Suppressor macrophage (primary cell): Measurements from ENCODE around the gene MCRS1.
"Not testable (repeated sequence)": the region's sequence is repeated elsewhere in the genome, so short reads cannot be mapped to it uniquely, and the experiment has no call there.

Experiments used
- DNase-seq, 4 experiments: peaks; one replicate each; pipeline ENCODE4 v3.0.0-alpha.2; 2020 to 2022

The MCRS1 gene

DNA sequence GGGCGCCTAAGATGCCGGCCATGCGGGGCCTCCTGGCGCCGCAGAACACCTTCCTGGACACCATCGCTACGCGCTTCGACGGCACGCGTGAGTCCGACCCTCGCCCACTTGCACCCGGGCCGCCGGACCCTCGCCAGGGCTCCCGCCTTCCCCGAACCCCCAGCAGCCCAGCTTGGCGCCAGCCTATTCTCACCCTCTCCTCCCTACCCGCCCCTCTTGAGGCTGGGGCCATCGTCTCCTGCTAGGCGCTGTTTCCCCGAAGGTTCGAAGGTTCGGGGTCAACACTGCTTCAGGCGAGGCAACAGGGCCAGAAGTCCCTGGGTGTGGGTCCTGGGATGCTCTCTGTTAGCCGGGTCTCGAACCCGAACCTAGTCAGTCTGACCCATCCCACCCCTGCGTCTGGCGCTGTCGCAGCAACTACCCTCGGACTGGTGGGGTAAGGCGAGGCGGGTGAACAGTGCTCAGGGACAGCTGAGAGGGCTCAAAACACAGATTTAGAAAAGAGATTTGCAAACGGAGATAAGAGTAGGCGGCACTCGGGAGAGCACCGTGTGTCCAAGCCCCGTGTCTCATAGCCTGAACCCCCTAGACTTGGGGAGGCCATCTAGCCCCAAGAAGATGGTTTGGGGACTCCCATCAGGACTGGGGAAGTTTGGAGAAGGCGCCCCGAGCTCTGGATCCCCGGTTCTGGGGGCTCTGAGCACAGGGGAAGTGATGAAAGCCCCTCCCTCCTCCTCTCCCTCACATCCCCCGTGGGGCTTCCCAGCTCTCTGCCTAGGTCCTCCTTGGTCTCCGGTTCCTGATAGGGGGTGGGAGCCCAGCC lies 28.3 kb downstream of the MCRS1 start:
- no peak for DNase-seq

GRCh38 chr12:49538510-49539403 lies 29.2 kb downstream of the MCRS1 start, which contains the start of gene KCNH3:
KCNH3 (plus strand) TSS chr12:49539030; CDS start chr12:49539417, 387 bp downstream.
- peak; percentile 54 to 87 (median 77) for DNase-seq

DNA sequence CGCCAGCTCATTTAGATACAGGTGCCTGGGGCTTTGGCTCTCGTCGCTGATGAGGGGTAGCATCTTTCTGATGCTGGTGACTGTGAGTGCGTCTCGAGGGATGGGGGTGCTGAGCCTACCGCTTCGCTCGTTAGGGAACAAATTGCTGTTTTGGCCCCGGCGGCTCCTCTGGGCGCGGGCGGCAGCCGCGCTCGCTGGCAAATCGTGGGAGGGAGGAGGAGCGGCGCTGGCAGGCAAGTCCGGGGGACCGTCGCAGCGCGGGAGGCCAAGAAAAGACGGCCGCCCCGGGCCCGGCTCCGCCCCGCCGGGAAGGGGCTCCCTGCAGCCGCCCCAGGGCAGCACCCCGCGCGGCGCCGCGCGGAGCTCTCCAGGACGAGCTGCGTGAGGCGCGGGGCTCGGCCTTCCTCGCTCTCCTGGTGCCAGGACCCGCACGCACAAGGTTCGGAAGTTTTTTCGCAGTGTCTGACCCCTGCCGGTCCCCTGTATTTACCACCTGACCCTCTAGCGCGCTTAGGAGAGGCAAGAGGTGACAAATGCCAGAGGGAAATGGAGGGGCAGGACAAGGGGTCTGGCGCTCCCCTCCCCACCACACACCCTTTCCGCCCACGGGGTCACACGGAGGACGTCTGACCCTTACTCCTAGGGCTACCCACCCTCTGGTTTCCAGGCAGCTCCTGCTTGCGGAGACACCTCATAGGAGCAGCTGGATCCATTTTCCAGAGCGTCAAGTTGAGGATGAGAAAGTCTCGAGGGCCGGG lies 30.0 kb downstream of the MCRS1 start:
- peak; percentile 28 to 66 (median 45) for DNase-seq

DNA sequence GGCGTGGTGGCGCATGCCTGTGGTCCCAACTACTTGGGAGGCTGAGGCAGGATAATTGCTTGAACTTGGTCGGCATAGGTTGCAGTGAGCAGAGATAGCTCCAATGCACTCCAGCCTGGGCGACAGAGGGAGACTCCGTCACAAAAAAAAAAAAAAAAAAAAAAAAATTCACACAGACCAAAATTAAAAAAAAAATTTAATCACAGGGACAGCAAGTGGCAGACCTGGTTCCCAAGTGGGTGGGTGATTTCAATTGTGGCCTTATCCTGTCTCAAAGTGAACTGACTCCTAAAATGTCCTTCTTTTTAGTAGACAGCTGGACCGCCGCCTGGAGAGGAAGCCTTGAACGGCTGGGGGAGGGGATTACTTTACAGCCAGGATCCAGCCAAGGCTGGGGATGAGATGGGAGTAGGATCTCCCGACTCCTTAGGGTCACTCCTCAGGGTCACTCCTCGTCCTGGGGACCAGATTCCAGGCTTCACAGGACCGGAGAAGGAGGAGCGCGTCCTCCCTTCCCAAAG lies 30.7 kb downstream of the MCRS1 start:
- peak in 3 of 4 experiments; percentile 17 to 34 (median 26) for DNase-seq

DNA sequence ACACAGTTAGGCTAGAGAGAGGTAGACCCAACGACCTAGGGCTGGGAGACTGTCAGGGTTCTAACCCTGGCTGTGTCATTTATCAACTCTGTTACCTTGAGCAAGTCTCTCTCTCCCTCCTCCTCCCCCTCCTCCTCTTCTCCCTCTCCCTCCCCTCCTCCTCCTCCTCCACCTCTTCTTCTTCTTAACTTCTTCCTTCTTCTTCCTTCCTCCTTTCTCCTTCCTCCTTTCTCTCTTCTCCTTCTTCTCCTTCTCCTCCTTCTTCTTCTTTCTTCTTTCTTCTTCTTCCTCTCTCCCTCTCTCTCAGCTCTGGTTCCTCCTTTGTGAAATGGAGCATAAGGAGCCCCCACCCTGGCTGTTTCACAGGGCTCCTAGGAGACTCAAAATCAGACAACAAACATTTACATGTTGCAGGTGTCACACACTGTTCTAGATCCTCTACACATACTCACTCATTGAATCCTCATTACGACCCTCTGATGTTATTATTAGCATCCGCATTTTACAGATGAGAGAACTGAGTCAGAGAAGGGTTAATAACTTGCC lies 31.3 kb downstream of the MCRS1 start:
- DNase-seq, result peak in 3 of 4 experiments; percentile 21 to 36 (median 35)

GRCh38 chr12:49535921-49536525 lies 31.9 kb downstream of the MCRS1 start:
- DNase-seq, result no peak

DNA sequence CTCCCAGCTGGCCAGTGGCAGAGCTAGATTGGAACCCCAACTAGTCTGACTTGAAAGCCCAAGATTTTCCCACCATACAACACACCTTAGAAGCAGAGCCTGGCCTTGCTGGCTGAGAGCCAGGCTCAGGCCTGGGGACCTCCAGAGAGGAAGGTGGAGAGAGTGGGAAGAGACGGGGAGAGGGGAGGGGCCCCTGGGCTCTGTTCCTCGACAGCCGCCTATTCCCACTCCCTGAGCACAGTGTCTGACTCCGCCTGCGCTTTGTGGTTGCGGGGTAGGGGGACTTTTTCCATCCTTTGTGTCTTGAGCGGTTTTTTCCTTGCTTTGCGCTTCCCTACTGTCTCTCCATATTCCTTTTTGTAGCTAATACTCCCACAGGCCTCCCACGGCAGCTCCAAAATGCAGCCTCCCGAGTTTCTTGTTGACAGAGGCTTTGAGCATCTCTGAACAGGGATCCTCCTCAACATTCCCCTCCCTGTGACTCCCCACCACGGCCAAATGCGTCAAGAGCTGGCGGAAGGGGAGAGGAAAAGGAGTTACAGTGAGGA lies 33.1 kb downstream of the MCRS1 start:
- no peak for DNase-seq

DNA sequence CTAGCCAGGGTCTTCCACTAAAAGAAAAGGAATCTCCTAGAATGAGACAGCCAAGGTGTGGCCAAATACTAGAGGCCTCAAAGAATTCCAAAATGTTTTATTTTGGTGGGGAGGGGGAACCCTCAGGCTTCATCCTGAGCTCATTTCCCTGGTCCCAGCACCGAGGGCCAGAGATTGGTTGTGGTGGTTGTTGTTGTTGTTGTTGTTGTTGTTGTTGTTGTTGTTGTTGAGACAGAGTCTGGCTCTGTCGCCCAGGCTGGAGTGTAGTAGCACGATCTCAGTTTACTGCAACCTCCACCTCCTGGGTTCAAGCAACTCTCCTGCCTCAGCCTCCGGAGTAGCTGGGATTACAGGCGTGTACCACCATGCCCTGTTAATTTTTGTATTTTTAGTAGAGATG lies 33.8 kb downstream of the MCRS1 start:
- DNase-seq, result not testable (repeated sequence)

DNA sequence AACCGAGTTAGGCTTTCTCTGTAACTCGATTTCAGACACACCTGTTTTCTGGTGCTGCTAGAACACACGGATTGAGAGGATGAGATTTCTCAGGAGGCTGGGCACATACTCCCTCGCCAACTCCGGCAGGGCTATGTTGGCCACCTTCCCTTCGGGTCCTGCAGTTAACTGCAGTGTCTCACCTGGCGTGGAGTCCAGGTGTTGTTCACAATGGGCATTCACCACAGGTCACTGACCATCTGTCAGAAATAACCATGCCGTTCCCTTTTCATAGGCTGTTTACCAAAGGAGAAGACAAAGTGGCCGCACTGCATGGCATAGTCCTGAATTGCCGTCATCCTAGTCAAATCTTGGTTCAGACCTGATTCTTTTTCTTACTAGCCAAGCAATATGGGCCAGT lies 34.6 kb downstream of the MCRS1 start:
- DNase-seq, result no peak

DNA sequence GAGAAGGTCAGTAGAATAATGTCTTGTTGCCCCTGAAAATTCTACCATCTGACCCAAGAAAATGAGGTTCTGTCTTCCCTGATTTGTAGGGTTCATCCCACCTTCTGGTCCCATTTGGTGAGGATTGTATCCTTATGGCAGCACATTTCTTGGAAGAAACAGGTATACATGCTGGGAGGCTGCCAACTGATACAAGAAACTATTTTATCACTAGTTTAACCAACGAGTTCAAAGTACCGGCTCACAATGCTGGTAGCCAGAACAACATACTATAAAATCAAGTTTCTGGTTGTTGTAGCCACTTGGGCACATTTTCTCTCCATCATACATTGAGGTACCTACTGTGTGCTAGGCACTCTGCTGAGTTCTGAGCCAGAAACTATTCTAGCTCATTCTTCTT lies 36.2 kb downstream of the MCRS1 start:
- DNase-seq, result no peak

DNA sequence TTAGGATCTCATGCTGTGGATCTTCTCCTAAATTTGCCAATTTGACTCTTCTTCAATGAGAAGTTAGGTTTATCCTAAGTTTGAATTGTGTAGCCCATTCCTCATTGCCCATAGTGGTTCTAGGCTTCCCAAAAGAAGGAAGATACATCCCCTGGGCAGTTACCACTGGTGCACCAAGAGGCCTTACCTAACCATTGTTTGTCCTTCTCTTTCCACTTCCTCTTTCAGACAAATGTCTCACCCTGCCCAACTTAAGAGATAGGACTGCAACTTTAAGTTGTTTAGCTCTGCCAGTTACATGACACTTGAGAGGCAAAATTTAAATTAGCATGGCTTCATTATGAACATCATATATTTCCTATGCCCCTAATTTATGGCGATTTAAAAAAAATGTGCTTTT lies 38.5 kb downstream of the MCRS1 start:
- peak in 3 of 4 experiments; percentile 30 to 57 (median 50) for DNase-seq

GRCh38 chr12:49527361-49528130 lies 40.4 kb downstream of the MCRS1 start:
- DNase-seq, result no peak

DNA sequence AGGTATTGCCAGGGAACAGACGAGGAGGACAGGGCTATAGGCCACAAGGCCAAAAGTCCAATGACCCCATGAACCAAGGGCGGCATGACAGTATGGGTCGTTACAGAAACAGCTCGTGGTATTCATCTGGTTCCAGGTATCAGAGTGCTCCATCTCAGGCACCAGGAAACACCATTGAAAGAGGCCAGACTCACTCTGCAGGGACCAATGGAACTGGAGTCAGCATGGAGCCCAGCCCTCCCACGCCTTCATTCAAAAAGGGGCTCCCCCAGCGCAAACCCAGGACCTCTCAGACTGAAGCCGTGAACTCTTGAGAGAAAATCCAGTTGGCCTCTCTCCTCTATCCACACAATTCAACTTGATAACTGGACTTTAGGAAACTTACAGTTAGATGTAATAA lies 42.0 kb downstream of the MCRS1 start:
- no peak for DNase-seq

DNA sequence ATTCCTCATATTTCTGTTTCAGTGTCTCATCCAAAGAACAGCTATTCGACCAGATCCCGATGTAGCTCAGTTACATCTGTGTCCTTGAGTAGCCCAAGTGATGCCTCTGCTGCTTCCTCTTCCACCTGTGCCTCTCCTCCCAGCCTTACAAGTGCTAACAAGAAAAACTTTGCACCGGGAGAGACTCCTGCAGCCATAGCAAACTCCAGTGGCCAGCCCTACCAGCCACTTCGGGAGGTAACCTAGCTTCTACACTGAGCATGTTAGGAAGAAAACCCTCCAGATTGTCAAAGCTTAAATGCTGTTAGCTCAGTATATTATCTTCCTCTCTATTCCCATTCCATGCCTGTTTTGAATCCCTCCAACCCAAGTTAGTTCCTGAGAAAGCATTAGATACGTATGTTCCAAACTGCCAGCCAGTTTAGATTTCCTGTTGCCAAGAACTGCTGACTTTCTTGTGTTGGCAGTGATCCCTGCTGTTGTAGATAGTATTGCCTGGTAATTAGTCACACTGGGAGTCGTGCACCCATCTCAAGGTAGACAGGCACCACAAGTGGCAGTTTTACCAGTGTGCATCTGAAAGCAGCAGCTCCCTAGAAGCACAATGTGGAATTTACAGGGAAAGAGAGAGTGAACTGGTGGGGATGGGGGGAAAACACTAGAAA lies 43.1 kb downstream of the MCRS1 start:
- no peak for DNase-seq

- DNase-seq, result no peak
Measured at GRCh38 chr12:49521389-49521788, 46.6 kb downstream of the MCRS1 start.

DNA sequence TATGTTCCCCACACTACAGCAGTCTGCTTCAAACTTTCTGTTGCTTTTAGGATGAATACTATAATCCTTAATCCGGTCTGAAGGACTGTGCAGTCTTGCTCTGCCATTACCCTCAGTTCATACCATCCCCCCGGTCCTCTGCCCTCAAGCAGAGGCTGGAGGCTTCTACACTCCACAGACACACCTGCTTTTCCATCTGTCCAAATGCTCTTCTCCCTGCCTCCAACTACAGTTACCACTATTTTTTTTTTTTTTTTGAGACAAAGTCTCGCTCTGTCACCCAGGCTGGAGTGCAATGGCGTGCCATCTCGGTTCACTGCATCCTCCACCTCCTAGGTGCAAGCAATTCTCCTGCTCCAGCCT lies 48.4 kb downstream of the MCRS1 start:
- DNase-seq, result no peak

DNA sequence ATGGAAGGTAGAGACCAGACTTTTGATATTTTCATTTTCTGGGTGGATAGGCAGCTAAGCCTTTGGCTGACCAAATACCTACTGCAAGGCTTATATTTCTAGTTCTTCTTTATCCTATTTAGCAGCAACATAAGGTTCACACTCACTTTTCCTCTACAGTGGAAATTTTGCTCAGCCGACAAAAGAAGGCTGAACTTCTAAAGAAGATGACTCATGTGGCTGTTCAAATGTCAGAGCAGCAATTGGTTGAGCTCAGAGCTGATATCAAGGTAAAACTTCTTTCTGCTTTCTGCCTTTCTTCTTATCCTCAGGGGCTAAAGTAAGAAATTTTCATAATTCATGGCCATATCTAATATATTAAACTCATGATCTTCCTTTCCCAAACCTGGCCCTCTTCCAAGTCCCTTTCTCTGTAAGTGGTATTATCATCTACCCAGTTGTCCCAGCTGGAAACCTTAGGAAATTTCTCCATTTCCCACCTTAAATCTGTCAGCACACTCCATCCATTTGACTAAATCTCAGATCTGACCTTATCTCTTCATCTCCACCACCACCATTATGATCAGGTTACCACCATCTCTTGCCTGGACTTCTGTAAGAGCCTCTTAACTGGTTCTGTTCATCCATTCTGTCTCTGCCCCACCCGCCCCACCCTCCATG lies 48.9 kb downstream of the MCRS1 start:
- no peak for DNase-seq

- DNase-seq, result no peak
Measured at GRCh38 chr12:49515266-49515665, 52.7 kb downstream of the MCRS1 start.

DNA sequence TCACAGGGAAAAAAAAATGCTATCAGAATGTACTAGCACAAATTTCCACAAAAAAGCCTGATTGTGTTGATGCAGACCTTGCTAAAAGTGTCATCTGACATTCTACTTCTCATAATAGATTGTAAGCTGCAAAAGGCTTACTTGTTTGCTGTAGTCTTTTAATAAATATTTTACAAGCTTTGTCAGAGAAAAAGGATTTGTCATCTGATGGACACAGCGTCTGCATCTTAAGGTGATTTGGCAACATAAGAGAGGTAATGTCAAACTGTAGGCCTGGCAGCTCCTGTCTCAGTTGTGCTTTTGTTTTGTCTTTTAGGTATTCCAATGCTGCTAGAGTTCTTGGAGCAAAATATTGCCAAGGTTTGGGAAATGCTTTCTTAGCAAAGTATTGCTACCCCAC lies 55.4 kb downstream of the MCRS1 start:
- DNase-seq, result no peak

DNA sequence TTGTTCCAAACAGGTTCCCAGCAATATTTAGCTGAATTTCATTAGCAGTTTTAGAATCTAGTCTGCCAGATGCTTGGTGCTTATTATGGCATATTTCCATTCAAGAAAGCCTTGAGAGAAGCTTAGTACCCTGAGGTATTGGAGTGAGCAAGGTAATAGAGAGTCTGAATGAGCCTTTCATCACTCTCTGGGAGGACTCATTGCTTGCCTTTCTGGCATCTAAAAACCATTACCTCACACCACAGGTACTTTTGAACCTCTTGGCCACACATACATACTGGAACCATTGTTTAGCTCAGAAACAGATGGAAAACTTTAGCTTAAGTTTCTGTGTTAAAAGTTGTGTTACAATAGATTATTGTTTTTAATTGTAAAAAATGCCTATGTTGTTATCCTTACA lies 56.5 kb downstream of the MCRS1 start:
- DNase-seq, result no peak
